Small intestine (tissue), 7 donors: ENCODE results near the gene PLCH2. TPM values are rescaled to one million over a fixed set of nuclear protein-coding genes. Genes with fewer than 3 reads are reported as not detected.

ENCODE experiments used
- DNase-seq, 2 donors: peaks; one replicate each; pipeline versions ENCODE4 v3.0.0 to v3.0.0-alpha.2; 2013
- FAIRE-seq: peaks from 2 replicates; lab custom pipeline; 2012; peaks lifted over from hg19 to GRCh38; lab: Jason Lieb, UNC
- H3K27ac ChIP-seq, 3 donors: one replicate each; pipeline ENCODE4 v1.5.1; 2013; ENCODE audit warnings: low read length in 2 of 3, mild to moderate bottlenecking in 2 of 3, control low read depth in 1 of 3, inconsistent platforms in 1 of 3, low read depth in 1 of 3, moderate library complexity in 1 of 3
- H3K27me3 ChIP-seq, 3 donors: one replicate each; pipeline ENCODE4 v1.6.1; 2013; ENCODE audit warnings: low read length in 3 of 3, inconsistent platforms in 1 of 3; ENCODE audit not compliant: control insufficient read depth in 3 of 3, insufficient read depth in 3 of 3
- H3K36me3 ChIP-seq, 3 donors: one replicate each; pipeline ENCODE4 v1.6.1; 2013; ENCODE audit warnings: low read length in 3 of 3, inconsistent platforms in 1 of 3, low read depth in 1 of 3, mild to moderate bottlenecking in 1 of 3, moderate library complexity in 1 of 3; ENCODE audit not compliant: control insufficient read depth in 3 of 3, insufficient read depth in 2 of 3
- H3K4me1 ChIP-seq, 3 donors: one replicate each; pipeline ENCODE4 v1.6.1; 2013; ENCODE audit warnings: low read length in 2 of 3, inconsistent platforms in 1 of 3, low read depth in 1 of 3, mild to moderate bottlenecking in 1 of 3, moderate library complexity in 1 of 3; ENCODE audit not compliant: control insufficient read depth in 3 of 3, insufficient read depth in 2 of 3
- H3K4me3 ChIP-seq, 3 donors: one replicate each; pipeline ENCODE4 v1.5.1; 2013; ENCODE audit warnings: low read length in 3 of 3, control low read depth in 1 of 3, inconsistent platforms in 1 of 3, low read depth in 1 of 3, mild to moderate bottlenecking in 1 of 3, moderate library complexity in 1 of 3
- H3K9me3 ChIP-seq, 2 donors: one replicate each; pipeline ENCODE4 v1.6.1; 2013; ENCODE audit warnings: low read depth in 1 of 2, low read length in 1 of 2; ENCODE audit not compliant: control insufficient read depth in 2 of 2, insufficient read depth in 1 of 2
- WGBS, 3 donors: extraction: QIAGEN DNeasy Blood & Tissue Kit; methylation state at CpG; one replicate each; pipeline ENCODE4 v1.1.7; 2013; 5-methylcytosine and 5-hydroxymethylcytosine counted together
- polyA plus RNA-seq, 4 donors: library from polyadenylated mRNA; stranded (reverse) in 3 of 4; unstranded in 1 of 4; fragments of 200-250 nt in 3 of 4; fragments of 120-200 nt in 1 of 4; gene quantifications; one replicate each; pipeline versions ENCODE4 v1.2.1 to v1.2.3, GENCODE V29; 2013
- donor health status: healthy with polysubstance abuse.
- donor health status: control.
- donor health status: control.
- donor health status: Bipolar disorder and iron deficiency.
- donor health status: healthy.

Gene PLCH2
- polyA plus RNA-seq, 4 donors: 0.22 to 7.1 (median 1.1) TPM

- Histone ChIP-seq H3K4me1 (peaks cover 0 to 40% (median 4%) of the 10 kb centered on the region in 3 donors), H3K27ac (no peak overlapping the region), H3K4me3 (no peak overlapping the region), H3K9me3 (no peaks in the 10 kb centered on the region), H3K36me3 (no peaks in the 10 kb centered on the region), H3K27me3 (peaks cover 6 to 43% (median 11%) of the 10 kb centered on the region in 3 donors)
- DNase-seq (no peak), FAIRE-seq (no peak)
- WGBS, 3 donors: 79 to 93% (median 89%) methylated on average over 4 of the region's 4 CpGs
Measured at GRCh38 chr1:2538376-2538775, 62.3 kb downstream of the PLCH2 start.

GRCh38 chr1:2538872-2539271 lies 62.8 kb downstream of the PLCH2 start:
- Histone ChIP-seq H3K36me3 (no peaks in the 10 kb centered on the region), H3K9me3 (no peaks in the 10 kb centered on the region), H3K27me3 (peaks cover 6 to 38% (median 11%) of the 10 kb centered on the region in 3 donors), H3K4me3 (no peak overlapping the region), H3K4me1 (peaks cover 0 to 45% (median 4%) of the 10 kb centered on the region in 3 donors), H3K27ac (no peak overlapping the region)
- DNase-seq (no peak), FAIRE-seq (no peak)
- 79 to 91% (median 81%) methylated on average over 8 of the region's 8 CpGs for WGBS, 3 donors

DNA sequence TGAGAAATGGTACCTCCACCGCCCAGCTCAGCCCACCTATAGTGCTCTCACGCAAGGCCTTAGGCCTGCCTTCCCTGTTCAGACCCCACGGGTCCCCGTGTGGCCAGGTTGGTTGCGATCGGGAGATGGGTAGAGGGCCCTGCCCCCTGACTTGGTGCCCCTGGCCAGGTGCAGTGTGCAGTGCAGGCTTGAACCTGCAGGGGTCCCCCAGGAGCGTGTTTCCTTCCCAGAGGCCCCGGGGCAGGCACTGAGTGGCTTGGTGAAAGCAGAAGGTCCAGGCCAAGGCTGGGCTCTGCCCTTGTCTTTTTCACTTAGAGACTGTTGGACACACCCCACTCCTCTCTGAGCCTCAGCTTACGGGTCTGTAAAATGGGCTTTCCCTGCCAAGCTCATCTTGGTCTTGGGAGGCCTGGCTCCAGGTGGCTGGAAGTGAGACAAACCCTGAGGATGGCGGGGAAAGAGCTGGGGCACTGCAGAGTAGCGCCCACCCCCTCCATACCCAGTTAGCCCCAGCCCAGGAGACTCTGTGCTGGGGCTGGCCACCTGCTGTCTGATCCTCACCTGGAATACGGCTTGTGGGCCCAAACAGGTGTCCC lies 63.3 kb downstream of the PLCH2 start:
- no peak for DNase-seq
- no peak for FAIRE-seq
- WGBS, 3 donors: 63 to 79% (median 70%) methylated on average over 12 of the region's 12 CpGs

DNA sequence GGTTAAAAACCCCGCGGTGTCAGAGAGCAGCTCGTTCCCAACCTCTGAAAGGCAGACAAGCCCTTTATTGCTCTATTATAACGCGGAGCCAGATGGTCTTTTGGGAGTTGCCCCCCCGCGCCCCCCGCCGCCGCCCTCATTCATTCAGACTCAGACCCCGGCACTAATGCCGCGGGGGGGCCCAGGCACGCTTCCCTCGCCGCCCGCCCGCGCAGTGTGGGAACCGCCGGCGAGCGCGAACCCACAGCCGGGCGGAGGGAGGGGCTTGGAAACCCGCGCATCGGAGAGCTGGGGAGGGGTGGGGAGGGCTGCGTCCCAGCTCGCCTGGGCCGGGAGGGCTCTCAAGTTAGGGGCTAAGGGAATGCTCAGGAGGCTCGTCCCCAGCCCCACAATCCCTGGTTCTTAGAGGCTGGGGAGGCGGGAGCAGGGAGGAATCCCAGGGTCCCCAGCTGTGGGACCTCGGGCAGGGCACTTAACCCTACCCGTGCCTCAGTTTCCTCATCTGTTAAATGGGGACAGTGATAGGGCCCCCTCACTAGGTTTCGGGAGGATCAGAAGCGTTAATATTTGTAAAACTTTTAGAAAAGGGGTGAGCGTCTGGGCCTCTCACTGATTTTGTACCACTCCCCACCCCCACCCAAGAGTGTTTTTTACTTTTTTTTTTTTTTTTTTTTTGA lies 64.9 kb downstream of the PLCH2 start:
- no peaks in the 10 kb centered on the region for H3K9me3 ChIP-seq
- H3K27ac ChIP-seq: no peak overlapping the region
- H3K27me3 ChIP-seq: peaks cover 0 to 17% (median 5%) of the 10 kb centered on the region in 3 donors
- H3K4me3 ChIP-seq: no peak overlapping the region
- no peak for FAIRE-seq
- H3K4me1 ChIP-seq: peaks cover 0 to 48% (median 7%) of the 10 kb centered on the region in 3 donors
- DNase-seq: peak in 1 of 2 donors; percentile 27
- H3K36me3 ChIP-seq: no peaks in the 10 kb centered on the region
- WGBS, 3 donors: 11% methylated on average over 35 to 39 of the region's 39 CpGs

More for the DNA sequence above, 63.3 kb downstream of the PLCH2 start:
- H3K4me1 ChIP-seq: peaks cover 0 to 47% (median 4%) of the 10 kb centered on the region in 3 donors
- peaks cover 6 to 33% (median 11%) of the 10 kb centered on the region in 3 donors for H3K27me3 ChIP-seq
- no peaks in the 10 kb centered on the region for H3K36me3 ChIP-seq
- no peak overlapping the region for H3K27ac ChIP-seq
- H3K9me3 ChIP-seq: no peaks in the 10 kb centered on the region
- H3K4me3 ChIP-seq: no peak overlapping the region

DNA sequence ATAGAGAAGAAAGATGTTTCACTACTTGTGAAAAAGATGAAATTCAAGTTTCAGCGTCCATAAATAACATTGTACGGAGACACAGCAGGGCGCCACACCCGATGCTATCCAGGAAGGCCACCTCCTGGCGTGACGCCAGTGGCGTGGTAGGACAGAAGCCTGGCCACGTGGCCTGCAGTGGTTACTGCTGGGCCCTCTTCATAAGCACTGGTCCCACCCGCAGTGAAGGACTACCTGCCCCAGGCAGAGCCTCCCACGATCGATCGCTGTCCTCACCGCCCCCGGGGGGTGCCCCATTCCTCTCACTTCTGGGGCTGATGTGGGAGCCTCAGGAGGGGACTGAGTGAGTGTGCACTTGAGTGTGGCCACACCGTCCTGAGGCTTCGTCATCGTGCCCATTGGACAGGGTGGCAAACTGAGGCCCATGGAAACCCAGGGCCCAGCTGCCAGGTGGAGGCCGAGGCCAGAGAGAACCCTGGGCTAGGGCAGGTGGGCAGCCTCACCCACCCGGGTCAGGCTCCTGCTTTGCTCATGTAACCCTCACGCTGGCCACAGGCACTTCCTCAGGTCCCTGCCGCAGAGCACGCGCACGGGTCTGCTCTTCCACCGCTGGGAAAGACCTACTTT lies 65.6 kb downstream of the PLCH2 start:
- no peak overlapping the region for H3K27ac ChIP-seq
- peak; percentile 67 for DNase-seq
- H3K4me3 ChIP-seq: no peak overlapping the region
- peaks cover 0 to 10% (median 3%) of the 10 kb centered on the region in 3 donors for H3K27me3 ChIP-seq
- H3K9me3 ChIP-seq: no peaks in the 10 kb centered on the region
- 50 to 67% (median 57%) methylated on average over 25 of the region's 25 CpGs for WGBS, 3 donors
- no peak for FAIRE-seq
- H3K36me3 ChIP-seq: no peaks in the 10 kb centered on the region
- peaks cover 0 to 52% (median 7%) of the 10 kb centered on the region in 3 donors for H3K4me1 ChIP-seq

GRCh38 chr1:2542246-2542915 lies 66.3 kb downstream of the PLCH2 start:
- Histone ChIP-seq H3K27me3 (peaks cover 0 to 8% (median 3%) of the 10 kb centered on the region in 3 donors), H3K9me3 (no peaks in the 10 kb centered on the region), H3K27ac (peak overlapping the region in 1 of 3 donors; percentile 19), H3K4me3 (no peak overlapping the region), H3K4me1 (peaks cover 0 to 58% (median 7%) of the 10 kb centered on the region in 3 donors), H3K36me3 (no peaks in the 10 kb centered on the region)
- no peak for FAIRE-seq
- DNase-seq: peak in 1 of 2 donors; percentile 58
- WGBS, 3 donors: 35 to 67% (median 55%) methylated on average over 10 to 11 of the region's 11 CpGs

DNA sequence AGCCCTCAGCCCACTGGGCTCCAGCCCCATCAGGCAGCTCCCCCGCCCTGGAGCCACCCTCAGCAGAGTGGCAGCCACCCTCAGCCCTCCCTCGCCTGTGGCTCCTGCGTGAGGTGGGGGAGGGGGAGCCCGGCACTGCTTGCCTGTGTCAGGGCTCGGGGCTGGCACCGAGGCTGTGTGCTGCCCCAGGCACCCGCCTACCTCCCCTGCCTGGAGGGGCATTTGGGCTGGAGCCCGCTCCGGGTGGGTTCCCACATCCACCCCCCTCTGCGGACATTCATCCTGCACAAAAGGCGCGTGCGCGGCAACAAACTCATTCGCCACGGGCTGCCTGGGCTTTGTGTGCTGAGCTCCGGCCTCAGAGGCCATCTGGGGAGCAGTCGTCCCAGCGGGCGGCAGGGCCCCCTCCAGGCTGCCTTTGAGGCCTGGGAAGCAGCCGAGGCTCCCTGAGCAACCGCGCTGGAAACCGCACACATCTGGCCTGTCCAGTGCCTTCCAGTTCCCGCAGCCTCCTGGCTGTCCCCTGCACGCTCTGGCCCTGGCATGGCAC lies 67.5 kb downstream of the PLCH2 start:
- Histone ChIP-seq H3K27me3 (peaks cover 0 to 8% (median 3%) of the 10 kb centered on the region in 3 donors), H3K4me3 (no peak overlapping the region), H3K9me3 (no peaks in the 10 kb centered on the region), H3K27ac (no peak overlapping the region), H3K4me1 (peaks cover 0 to 70% (median 10%) of the 10 kb centered on the region in 3 donors), H3K36me3 (peaks cover 0 to 4% (median 0%) of the 10 kb centered on the region in 3 donors)
- FAIRE-seq (no peak), DNase-seq (peak in 1 of 2 donors; percentile 37)
- 14 to 38% (median 37%) methylated on average over 25 to 26 of the region's 26 CpGs for WGBS, 3 donors
